HepG2 (cell line): ENCODE measurements around the gene RAB34. TPM values are rescaled to one million over a fixed set of nuclear protein-coding genes. Genes with fewer than 3 reads are reported as not detected.

Source experiments
- ATAC-seq: fragments of 200-7000 bp; cut with Tn5 transposase; 3 replicates; pipeline ENCODE4 v1.9.1; 2020; ENCODE audit warnings: mild to moderate bottlenecking, moderate library complexity
- BruUV-seq: library from RNA; stranded (reverse); fragments of 400-500 nt; replicated peaks from 2 replicates; lab custom pipeline; 2021; lab: Mats Ljungman, UMichigan
- CTCF ChIA-PET: fragments of 300-600 bp; formaldehyde crosslinking; extraction: SDS; loops from one replicate; lab custom pipeline; 2021; ENCODE audit warnings: low total read pairs, inconsistent platforms, low intra/inter-chr PET ratio; lab: Yijun Ruan, JAX
- POLR2A ChIA-PET: fragments of 350-600 bp; sonication (Branson Sonifier 250); formaldehyde crosslinking; loops from one replicate; lab custom pipeline; 2020; ENCODE audit warnings: antibody characterized with exemption, inconsistent platforms; lab: Yijun Ruan, JAX
- DNase-seq: peaks from one replicate; pipeline ENCODE4 v3.0.0-alpha.2; 2015; ENCODE audit warnings: low spot score
- FAIRE-seq: peaks from 3 replicates; lab custom pipeline; 2011; peaks lifted over from hg19 to GRCh38; lab: Jason Lieb, UNC
- H2AFZ ChIP-seq: one replicate; pipeline ENCODE4 v1.6.1; 2011; ENCODE audit warnings: low read length, inconsistent platforms
- H3K27ac ChIP-seq: fragments of 300-600 bp; 3 replicates; pipeline ENCODE4 v1.8.0; 2011; ENCODE audit warnings: mixed run types, mild to moderate bottlenecking, mixed read lengths, low read length, inconsistent platforms; ENCODE audit not compliant: insufficient read depth; ENCODE audit errors: extremely low read length
- H3K27me3 ChIP-seq, 2 experiments: fragments of 200-600 bp in 1 of 2; 2 replicates in 1 of 2; 3 replicates in 1 of 2; pipeline versions ENCODE4 v1.6.0 to v1.8.0; 2011; ENCODE audit warnings: low read length in 2 of 2, mild to moderate bottlenecking in 2 of 2, moderate library complexity in 2 of 2, inconsistent platforms in 1 of 2; ENCODE audit not compliant: insufficient read depth in 2 of 2, control insufficient read depth in 1 of 2
- H3K36me3 ChIP-seq, 2 experiments: fragments of 200-600 bp in 1 of 2; replicated peaks in 1 of 2; 2 replicates in 1 of 2; 3 replicates in 1 of 2; pipeline versions ENCODE4 v1.5.1 to v1.8.0; 2011; ENCODE audit warnings: low read length in 2 of 2, inconsistent platforms in 1 of 2; ENCODE audit not compliant: insufficient read depth in 2 of 2, control insufficient read depth in 1 of 2
- H3K4me1 ChIP-seq: 2 replicates; pipeline ENCODE4 v1.5.1; 2012; ENCODE audit warnings: low read length, inconsistent platforms; ENCODE audit not compliant: insufficient read depth
- H3K4me2 ChIP-seq: 2 replicates; pipeline ENCODE4 v1.6.0; 2011; ENCODE audit warnings: low read depth, low read length, inconsistent platforms
- H3K4me3 ChIP-seq, 3 experiments: fragments of 200-600 bp in 1 of 3; sonication (generic), shearing (Covaris generic) in 1 of 3; replicated peaks in 1 of 3; 2 replicates each; pipeline ENCODE4 v1.5.1; 2011 to 2016; ENCODE audit warnings: low read length in 3 of 3, inconsistent platforms in 2 of 3, low read depth in 2 of 3, mild to moderate bottlenecking in 2 of 3, control low read depth in 1 of 3, mixed read lengths in 1 of 3; ENCODE audit not compliant: insufficient read depth in 1 of 3
- H3K79me2 ChIP-seq: one replicate; pipeline ENCODE4 v1.6.1; 2011; ENCODE audit warnings: low read length, inconsistent platforms; ENCODE audit not compliant: insufficient read depth
- H3K9ac ChIP-seq: 2 replicates; pipeline ENCODE4 v1.6.0; 2011; ENCODE audit warnings: mild to moderate bottlenecking, low read depth, low read length, inconsistent platforms; ENCODE audit not compliant: insufficient read depth
- H3K9me3 ChIP-seq: 2 replicates; pipeline ENCODE4 v1.5.1; 2012; ENCODE audit warnings: mild to moderate bottlenecking, low read length
- H4K20me1 ChIP-seq: 2 replicates; pipeline ENCODE4 v1.6.0; 2011; ENCODE audit warnings: inconsistent platforms, mild to moderate bottlenecking, low read length, moderate library complexity; ENCODE audit not compliant: insufficient read depth
- CREB1 ChIP-seq, 2 experiments: fragments of 450-650 bp in 1 of 2; IDR thresholded peaks; 2 replicates each; pipeline ENCODE4 v1.6.1; 2016 to 2017; ENCODE audit warnings: control low read depth in 1 of 2, mild to moderate bottlenecking in 1 of 2, missing compliant biosample characterization in 1 of 2, missing genetic modification characterization in 1 of 2
- DPF2 ChIP-seq: sonication (generic); formaldehyde crosslinking; IDR thresholded peaks from 2 replicates; pipeline ENCODE4 v1.4.0; 2020; ENCODE audit warnings: mild to moderate bottlenecking, low read depth, missing genetic modification reagents, borderline replicate concordance
- KAT8 ChIP-seq: IDR thresholded peaks from 2 replicates; pipeline ENCODE4 v1.6.1; 2016; ENCODE audit warnings: missing genetic modification reagents, missing compliant biosample characterization
- SRSF4 ChIP-seq: fragments of 200-400 bp; formaldehyde crosslinking; IDR thresholded peaks from one replicate; pipeline ENCODE4 v1.6.1; 2018; ENCODE audit warnings: mild to moderate bottlenecking, low read depth, low read length, moderate library complexity; ENCODE audit not compliant: poor library complexity, severe bottlenecking
- ZKSCAN8 ChIP-seq: IDR thresholded peaks from 2 replicates; pipeline ENCODE4 v1.6.1; 2016; ENCODE audit warnings: borderline replicate concordance, missing genetic modification reagents, missing compliant biosample characterization
- WGBS: methylation state at CpG from one replicate; pipeline ENCODE4 v1.1.6; 2017; ENCODE audit warnings: low lambda C conversion rate; 5-methylcytosine and 5-hydroxymethylcytosine counted together
- in situ Hi-C: cut with HindIII; loops from 2 replicates; pipeline ENCODE4 v1.10.0; 2017; ENCODE audit warnings: low pct_unique_long_range_greater_than_20kb; ENCODE audit not compliant: extremely low pct_ligation_motif_present
- intact Hi-C: fragments of 100-400 bp; cut with micrococcal nuclease; formaldehyde crosslinking; loops from one replicate; pipeline ENCODE4 v1.10.0; 2022; ENCODE audit not compliant: unreplicated experiment
- polyA plus RNA-seq, 8 experiments: library from polyadenylated mRNA; depleted of rRNA in 3 of 8; stranded (reverse) in 7 of 8; unstranded in 1 of 8; fragments of >200 nt; fragmentation: Illumina TruSeq in 4 of 8; extraction: Trizol in 4 of 8; gene quantifications; 2 replicates each; pipeline versions ENCODE4 v1.2.1 to v1.2.3, GENCODE V29; 2011 to 2016; ENCODE audit warnings: low read depth in 4 of 8, missing spikeins in 1 of 8, mixed read lengths in 1 of 8; ENCODE audit not compliant: insufficient read depth in 1 of 8
- total RNA-seq, 5 experiments: library from RNA; depleted of rRNA; stranded (reverse); fragments of >200 nt; fragmentation: Illumina TruSeq; extraction: Trizol; gene quantifications; 2 replicates each; pipeline ENCODE4 v1.2.3, GENCODE V29; 2016; ENCODE audit warnings: low read depth in 1 of 5

The RAB34 gene
- total and polyA plus RNA-seq, 2 of the 13 experiments (the other 11 are each of a cell fraction or from before 2014, with no cell fraction given), result 0.49 TPM; not detected in 1

- Histone ChIP-seq H3K27ac (no peak overlapping the region), H2AFZ (no peak overlapping the region), H3K36me3 (peaks cover 28 to 63% of the 10 kb centered on the region in 2 experiments), H3K9me3 (no peaks in the 10 kb centered on the region), H3K9ac (no peak overlapping the region), H3K4me2 (no peak overlapping the region), H3K4me3 (no peak overlapping the region), H4K20me1 (no peaks in the 10 kb centered on the region), H3K79me2 (no peaks in the 10 kb centered on the region), H3K27me3 (no peaks in the 10 kb centered on the region), H3K4me1 (no peaks in the 10 kb centered on the region)
- ATAC-seq (no peak), FAIRE-seq (no peak), DNase-seq (no peak)
- WGBS, result 68% methylated on average over 9 of the region's 9 CpGs
- in situ Hi-C loops (loop anchor here (10.0 kb wide), 1 partner anchor 124 kb away; no protein-coding TSS in a partner anchor), intact Hi-C loops (loop anchor here (5.0 kb wide), 2 partner anchors 81 to 136 kb away; partner anchors contain the start of genes FAM222B and FLOT2)
- no peak for TF ChIP-seq KAT8 (CRISPR knock-in tag)
- TF ChIP-seq CREB1 (IDR thresholded peaks at IDR 0.05), result no peak
- no peak for TF ChIP-seq CREB1 (CRISPR knock-in tag; IDR thresholded peaks at IDR 0.05)
- no peak for TF ChIP-seq SRSF4
- peak; percentile 93 for TF ChIP-seq ZKSCAN8 (CRISPR knock-in tag)
- no peak for TF ChIP-seq DPF2 (CRISPR knock-in tag)
- ChIA-PET CTCF (no interaction called here), POLR2A (interaction anchor here (1.3 kb wide), 1 partner anchor 33 kb away, joined by 3 read pairs; no protein-coding TSS in a partner anchor)
- BruUV-seq, result no TSS peak
Measured at GRCh38 chr17:28760601-28761562, 43.2 kb upstream of the RAB34 start.
